GM19452 (cell line): ENCODE measurements around the gene CFAP61.
"Not testable (repeated sequence)": the region's sequence is repeated elsewhere in the genome, so short reads cannot be mapped to it uniquely, and the experiment has no call there.

Experiments used
- ATAC-seq: cut with Tn5 transposase; IDR thresholded peaks from one replicate; pipeline ENCODE4 v1.9.1; 2021; ENCODE audit not compliant: unreplicated experiment

The CFAP61 gene

GRCh38 chr20:20089939-20090338 lies 37.6 kb downstream of the CFAP61 start:
- no peak for ATAC-seq

DNA sequence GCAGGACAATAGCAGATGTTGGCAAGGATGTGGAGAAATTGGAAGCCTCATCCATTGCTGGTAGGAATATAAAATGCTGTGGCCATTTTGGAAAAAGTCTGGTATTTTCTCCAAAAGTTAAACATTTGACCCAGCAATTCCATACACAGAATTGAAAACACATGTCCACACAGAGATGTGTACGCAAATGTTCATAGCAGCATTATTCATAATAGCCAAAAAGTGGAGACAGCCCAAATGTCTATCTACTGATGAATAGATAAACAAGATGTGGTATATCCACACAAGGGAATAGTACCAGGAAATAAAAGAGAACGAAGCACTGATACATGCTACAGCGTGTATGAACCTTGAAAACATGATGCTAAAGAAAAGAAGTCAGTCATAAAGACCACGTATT lies 40.5 kb downstream of the CFAP61 start:
- ATAC-seq = no peak

DNA sequence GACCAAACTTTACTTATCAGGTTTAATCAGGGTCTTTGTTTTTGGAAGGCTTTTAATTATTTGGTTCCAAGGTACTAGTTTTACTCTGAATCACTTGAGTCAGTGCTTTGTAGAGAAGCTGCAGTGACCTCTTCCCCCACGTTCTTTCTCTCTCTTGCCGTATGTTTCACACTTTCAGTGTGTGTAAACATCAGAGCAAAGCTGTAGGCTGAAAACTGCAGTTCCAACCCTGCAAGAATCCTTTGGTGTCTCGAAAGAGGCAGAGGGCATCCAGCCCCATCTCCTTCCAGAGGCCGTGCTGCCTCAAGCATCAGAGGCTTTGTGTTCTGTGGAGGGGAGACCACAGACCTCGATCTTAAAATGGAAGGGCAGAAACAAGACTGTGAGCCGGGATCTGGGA lies 42.1 kb downstream of the CFAP61 start:
- no peak for ATAC-seq

GRCh38 chr20:20095114-20095872 lies 43.0 kb downstream of the CFAP61 start:
- ATAC-seq = no peak

GRCh38 chr20:20096421-20096820 lies 44.1 kb downstream of the CFAP61 start:
- no peak for ATAC-seq

DNA sequence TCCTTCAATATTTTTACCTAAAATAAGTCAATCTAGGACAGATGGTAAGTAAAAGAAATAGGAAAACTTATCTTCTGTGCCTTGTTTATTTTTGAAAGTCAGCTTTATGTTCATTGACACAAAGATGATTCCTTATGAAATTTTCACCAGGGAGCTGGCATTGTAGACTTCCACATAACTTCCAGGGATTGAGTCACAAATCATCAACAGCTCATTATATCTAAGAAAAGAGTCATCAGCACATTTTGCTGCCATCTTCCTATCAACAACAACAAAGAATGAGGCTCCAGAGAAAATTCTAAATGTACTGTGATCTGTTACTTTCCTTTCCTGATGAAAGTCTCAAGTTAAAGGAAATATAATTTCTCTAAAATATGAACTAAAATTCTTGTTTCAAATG lies 48.5 kb downstream of the CFAP61 start:
- ATAC-seq = no peak

DNA sequence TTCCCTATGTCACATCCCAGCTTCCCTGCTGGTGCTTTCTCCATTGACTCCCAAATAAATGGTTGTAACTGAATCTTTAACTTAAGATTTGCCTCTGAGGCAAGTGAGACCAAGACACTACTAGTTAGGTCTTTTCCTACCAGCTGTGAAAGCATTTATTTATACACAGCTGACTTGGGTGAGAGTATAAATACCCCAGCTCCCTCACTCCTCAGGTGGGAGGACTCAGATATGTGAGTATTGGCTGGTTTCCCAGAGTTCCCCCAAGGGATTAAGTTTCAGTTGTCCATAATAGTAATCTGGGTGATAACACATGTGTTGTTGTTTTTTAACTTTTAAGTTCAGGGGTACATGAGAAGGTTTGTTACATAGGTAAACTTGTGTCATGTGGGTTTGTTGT lies 49.8 kb downstream of the CFAP61 start:
- ATAC-seq = no peak

DNA sequence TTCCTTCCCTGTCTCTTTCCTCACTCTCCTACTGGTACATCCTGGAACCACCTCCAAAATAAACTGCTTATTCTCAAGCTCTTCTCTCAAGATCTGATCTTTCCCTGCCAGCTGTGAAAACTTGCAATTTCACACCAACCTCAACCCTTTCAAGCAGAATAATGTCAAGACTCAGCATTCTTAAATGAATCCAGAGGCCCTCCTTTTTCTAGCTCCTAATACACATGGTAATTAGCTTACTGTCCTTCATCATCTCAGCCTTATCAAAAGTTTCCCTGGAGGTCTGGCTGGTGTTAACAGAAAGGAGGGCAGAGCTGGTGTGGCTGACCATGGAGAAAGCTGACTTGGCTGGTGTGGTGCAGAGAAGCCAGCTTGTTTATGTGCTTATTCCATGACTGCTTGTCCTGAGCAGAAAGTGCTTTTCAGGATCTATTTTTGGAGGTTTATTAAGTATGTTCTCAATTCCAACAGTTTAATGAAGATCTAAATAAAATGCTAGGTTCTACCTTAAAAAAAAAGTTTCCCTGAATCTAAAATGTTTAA lies 50.5 kb downstream of the CFAP61 start:
- ATAC-seq = no peak

- no peak for ATAC-seq
These were observed 51.2 kb downstream of the CFAP61 start for GRCh38 chr20:20103486-20103885.

DNA sequence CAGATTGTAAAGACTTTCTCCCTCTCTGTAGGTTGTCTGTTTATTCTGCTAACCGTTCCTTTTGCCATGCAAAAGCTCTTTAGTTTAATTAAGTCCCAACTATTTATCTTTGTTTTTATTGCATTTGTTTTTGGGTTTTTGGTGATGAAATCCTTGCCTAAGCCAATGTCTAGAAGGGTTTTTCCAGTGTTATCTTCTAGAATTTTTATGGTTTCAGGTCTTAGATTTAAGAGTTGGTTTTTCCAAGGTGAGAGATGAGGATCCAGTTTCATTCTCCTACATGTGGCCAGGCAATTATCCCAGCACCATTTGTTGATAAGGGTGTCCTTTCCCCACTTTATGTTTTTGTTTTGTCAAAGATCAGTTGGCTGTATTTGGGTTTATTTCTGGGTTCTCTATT lies 70.9 kb downstream of the CFAP61 start:
- not testable (repeated sequence) for ATAC-seq

DNA sequence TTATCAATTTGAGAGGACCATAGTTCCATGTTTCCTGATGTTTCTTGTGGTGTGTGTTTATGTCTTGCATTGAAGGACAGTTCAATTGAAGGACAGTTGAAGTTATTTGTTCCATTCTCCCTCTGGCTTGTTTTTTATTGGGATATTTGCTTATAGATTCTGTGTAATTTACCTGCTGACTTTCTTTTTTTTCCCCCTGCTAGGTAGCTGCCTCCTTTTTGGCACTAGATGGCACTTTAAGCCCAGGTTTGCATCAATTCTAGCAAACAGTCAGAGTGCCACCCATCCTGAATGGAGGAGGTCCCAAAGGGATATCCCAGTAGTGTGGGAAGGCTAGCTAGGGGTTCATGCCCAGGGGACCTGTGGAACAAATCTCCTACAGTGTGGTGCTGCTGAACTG lies 78.1 kb downstream of the CFAP61 start:
- ATAC-seq = no peak

GRCh38 chr20:20134941-20135575 lies 82.7 kb downstream of the CFAP61 start:
- no peak for ATAC-seq

DNA sequence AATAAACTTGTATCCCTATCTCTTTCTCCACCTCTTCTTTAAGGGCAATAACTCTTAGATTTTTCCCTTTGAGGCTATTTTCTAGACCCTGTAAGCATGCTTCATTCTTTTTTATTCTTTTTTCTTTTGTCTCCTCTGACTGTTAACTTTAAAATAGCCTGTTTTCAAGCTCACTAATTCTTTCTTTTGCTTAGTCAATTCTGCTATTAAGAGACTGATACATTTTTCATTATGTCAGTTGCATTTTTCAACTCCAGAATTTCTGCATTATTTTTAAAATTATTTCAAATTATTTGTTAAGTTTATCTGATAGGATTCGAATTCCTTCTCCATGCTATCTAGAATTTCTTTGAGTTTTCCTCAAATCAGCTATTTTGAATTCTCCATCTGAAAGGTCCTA lies 84.0 kb downstream of the CFAP61 start:
- ATAC-seq = no peak

GRCh38 chr20:20137851-20138250 lies 85.5 kb downstream of the CFAP61 start:
- ATAC-seq = no peak

DNA sequence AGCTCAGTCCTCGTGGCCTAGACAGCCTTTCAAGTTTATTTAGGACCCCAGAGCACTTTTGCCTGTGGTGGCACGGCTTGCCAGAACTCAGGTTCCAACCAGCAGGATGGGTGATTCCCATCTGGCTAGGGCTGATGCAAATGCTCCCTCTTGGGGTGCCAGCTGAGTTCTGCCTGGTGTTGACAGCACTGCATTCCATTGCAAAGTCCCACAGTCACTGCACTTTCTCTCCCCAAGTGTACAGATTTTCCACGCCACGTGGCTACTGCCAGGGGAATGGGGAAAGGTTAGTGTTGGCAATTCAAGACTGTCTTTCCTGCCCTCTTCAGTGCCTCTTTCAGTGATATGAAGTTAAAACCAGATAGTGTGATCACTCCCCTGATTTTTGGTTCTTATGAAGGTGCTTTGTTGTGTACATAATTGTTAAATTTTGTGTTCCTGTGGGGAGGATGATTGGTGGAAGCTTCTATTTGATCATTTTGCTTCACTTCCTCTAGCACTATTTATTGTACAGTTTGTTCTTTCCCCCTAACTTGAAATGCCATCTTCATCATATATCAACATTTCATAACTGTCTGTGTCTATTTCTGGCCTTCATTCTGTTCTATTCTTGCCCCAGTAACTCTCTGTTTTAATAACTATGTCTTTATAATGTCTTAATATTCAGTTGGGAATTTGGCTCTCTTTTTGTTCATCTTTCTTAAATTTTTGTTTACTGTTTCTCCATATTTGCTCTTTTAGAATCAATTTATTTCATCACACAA lies 86.2 kb downstream of the CFAP61 start:
- ATAC-seq = no peak

GRCh38 chr20:20139403-20139802 lies 87.1 kb downstream of the CFAP61 start:
- no peak for ATAC-seq

- ATAC-seq = no peak
These were observed 90.8 kb downstream of the CFAP61 start for GRCh38 chr20:20143165-20143564.

- no peak for ATAC-seq
These were observed 91.3 kb downstream of the CFAP61 start for GRCh38 chr20:20143646-20144045.

DNA sequence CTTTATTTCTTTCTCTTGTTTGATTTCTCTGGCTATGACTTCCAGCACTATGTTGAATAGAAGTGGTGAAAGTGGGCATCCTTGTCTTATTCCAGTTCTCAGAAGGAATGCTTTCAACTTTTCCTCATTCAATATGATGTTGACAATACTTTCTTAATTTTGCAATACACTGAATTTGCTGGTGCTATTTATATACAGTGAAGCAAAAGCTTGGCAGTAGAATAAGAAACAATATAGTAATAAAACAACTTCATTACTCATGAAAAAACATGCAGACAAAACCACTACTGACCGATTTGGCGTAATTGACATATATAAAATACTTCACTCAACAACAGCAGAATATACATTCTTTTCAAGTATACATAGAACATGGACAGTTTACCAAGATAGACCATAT lies 96.4 kb downstream of the CFAP61 start:
- no peak for ATAC-seq

- no peak for ATAC-seq
These were observed 97.9 kb downstream of the CFAP61 start for GRCh38 chr20:20150241-20150640.

DNA sequence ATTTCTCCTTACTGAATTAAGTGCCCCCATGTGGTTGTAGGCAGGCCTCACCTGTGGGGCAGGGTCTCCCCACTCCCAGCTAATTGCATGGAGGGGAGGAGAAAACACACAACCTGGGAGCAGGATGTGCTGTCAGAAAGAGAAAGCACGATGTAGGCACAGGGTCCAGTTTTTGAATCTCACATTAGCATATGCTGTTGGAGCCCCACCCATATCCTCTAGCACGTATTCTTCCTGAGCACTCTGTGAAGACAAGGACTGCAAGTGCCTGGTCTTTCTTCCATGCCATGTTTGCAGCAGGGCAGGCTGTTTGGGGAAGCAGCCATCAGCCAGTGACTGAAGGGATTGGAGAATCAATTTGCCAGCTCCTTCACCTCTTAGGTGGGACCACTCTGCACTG lies 108.2 kb downstream of the CFAP61 start:
- ATAC-seq = no peak

DNA sequence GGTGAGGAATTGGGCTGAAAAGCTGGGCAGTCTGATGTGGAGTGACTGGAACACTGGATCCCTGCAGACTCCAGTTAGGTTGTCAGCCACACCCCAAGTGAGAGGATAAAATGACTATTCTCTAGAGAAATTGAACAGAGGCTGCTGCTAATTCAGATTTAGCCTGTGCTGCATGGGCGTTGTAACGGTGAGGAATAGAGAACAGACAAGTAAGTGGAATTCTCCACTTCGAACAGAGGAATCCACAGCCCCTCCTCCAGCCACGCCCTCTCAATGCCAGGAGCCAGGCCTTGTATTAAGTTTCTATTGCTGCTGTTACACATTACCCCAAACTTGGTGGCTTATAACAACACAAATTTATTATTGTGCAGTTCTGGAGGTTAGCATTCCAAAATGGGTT lies 109.3 kb downstream of the CFAP61 start:
- no peak for ATAC-seq
